Endothelial cell of umbilical vein (primary cell): ENCODE data around the gene ATP6V1E1. TPM values are rescaled to one million over a fixed set of nuclear protein-coding genes. Genes with fewer than 3 reads are reported as not detected.

Source experiments
- BruUV-seq: library from RNA; stranded (reverse); fragments of 400-500 nt; replicated peaks from 2 replicates; lab custom pipeline; 2021; lab: Mats Ljungman, UMichigan
- CTCF ChIA-PET: fragments of 300-600, 350-600 bp; sonication (Branson Sonifier 250); formaldehyde crosslinking; loops from one replicate; lab custom pipeline; 2021; ENCODE audit warnings: antibody characterized with exemption, inconsistent platforms; lab: Charles Lee
- POLR2A ChIA-PET: fragments of 300-600, 350-600 bp; sonication (Branson Sonifier 250); formaldehyde crosslinking; loops from one replicate; lab custom pipeline; 2021; ENCODE audit warnings: antibody characterized with exemption, inconsistent platforms; lab: Charles Lee
- DNase-seq: peaks from one replicate; pipeline ENCODE4 v3.0.0-alpha.2; 2011; ENCODE audit warnings: low read depth, low spot score
- FAIRE-seq: peaks from 2 replicates; lab custom pipeline; 2011; peaks lifted over from hg19 to GRCh38; lab: Jason Lieb, UNC
- H2AFZ ChIP-seq: 2 replicates; pipeline ENCODE4 v1.6.0; 2012; ENCODE audit warnings: low read depth, low read length, control low read depth, inconsistent platforms
- H3K27ac ChIP-seq: 2 replicates; pipeline ENCODE4 v1.5.1; 2011; ENCODE audit warnings: low read depth, mild to moderate bottlenecking, control low read depth, low read length, moderate library complexity; ENCODE audit not compliant: insufficient read depth
- H3K27me3 ChIP-seq, 2 experiments: 2 replicates each; pipeline versions ENCODE4 v1.6.0 to v1.6.1; 2011; ENCODE audit warnings: low read length in 2 of 2, mixed read lengths in 1 of 2; ENCODE audit not compliant: control insufficient read depth in 2 of 2, insufficient read depth in 2 of 2
- H3K36me3 ChIP-seq, 2 experiments: 2 replicates in 1 of 2; 3 replicates in 1 of 2; pipeline ENCODE4 v1.5.1; 2011; ENCODE audit warnings: low read length in 2 of 2, mild to moderate bottlenecking in 1 of 2, moderate library complexity in 1 of 2; ENCODE audit not compliant: control insufficient read depth in 2 of 2, insufficient read depth in 2 of 2; ENCODE audit errors: extremely low read depth in 1 of 2
- H3K4me1 ChIP-seq: 3 replicates; pipeline ENCODE4 v1.5.1; 2011; ENCODE audit warnings: mild to moderate bottlenecking, low read length; ENCODE audit not compliant: control insufficient read depth, insufficient read depth; ENCODE audit errors: extremely low read depth
- H3K4me2 ChIP-seq: 2 replicates; pipeline ENCODE4 v1.6.1; 2011; ENCODE audit warnings: low read length, control low read depth, mixed read lengths; ENCODE audit not compliant: insufficient read depth
- H3K4me3 ChIP-seq, 3 experiments: fragments of 200-600 bp in 1 of 3; sonication (generic), shearing (Covaris generic) in 1 of 3; replicated peaks in 1 of 3; 2 replicates each; pipeline ENCODE4 v1.5.1; 2011 to 2016; ENCODE audit warnings: control low read depth in 3 of 3, low read length in 3 of 3, mild to moderate bottlenecking in 2 of 3, inconsistent platforms in 1 of 3, low read depth in 1 of 3, moderate library complexity in 1 of 3; ENCODE audit not compliant: insufficient read depth in 1 of 3
- H3K79me2 ChIP-seq: 2 replicates; pipeline ENCODE4 v1.6.0; 2012; ENCODE audit warnings: low read length, inconsistent platforms; ENCODE audit not compliant: control insufficient read depth, insufficient read depth
- H3K9ac ChIP-seq: replicated peaks from 2 replicates; pipeline ENCODE3; 2011; ENCODE audit warnings: low read length, control low read depth; ENCODE audit not compliant: insufficient read depth; ENCODE audit errors: extremely low read depth
- H3K9me1 ChIP-seq: replicated peaks from 3 replicates; pipeline ENCODE4 v1.6.0; 2011; ENCODE audit warnings: mild to moderate bottlenecking, low read length; ENCODE audit not compliant: control insufficient read depth, insufficient read depth; ENCODE audit errors: extremely low read depth
- H3K9me3 ChIP-seq: replicated peaks from 2 replicates; pipeline ENCODE4 v1.5.1; 2012; ENCODE audit warnings: low read length, inconsistent platforms; ENCODE audit not compliant: control insufficient read depth, insufficient read depth
- H4K20me1 ChIP-seq: replicated peaks from 2 replicates; pipeline ENCODE3; 2011; ENCODE audit warnings: mild to moderate bottlenecking, low read length; ENCODE audit not compliant: control insufficient read depth, insufficient read depth; ENCODE audit errors: extremely low read depth
- EZH2 ChIP-seq: IDR thresholded peaks from 2 replicates; pipeline ENCODE4 v1.6.1; 2012; ENCODE audit warnings: borderline replicate concordance, low read depth, mild to moderate bottlenecking, moderate library complexity, low read length, inconsistent platforms; ENCODE audit not compliant: severe bottlenecking
- FOS ChIP-seq: IDR thresholded peaks from 2 replicates; pipeline ENCODE4 v1.6.1; 2011; ENCODE audit warnings: mild to moderate bottlenecking, low read length, moderate library complexity, borderline replicate concordance; ENCODE audit not compliant: insufficient read depth
- GATA2 ChIP-seq: IDR thresholded peaks from 2 replicates; pipeline ENCODE4 v1.7.0; 2011; ENCODE audit warnings: low read depth, mild to moderate bottlenecking, moderate library complexity, mixed read lengths, low read length; ENCODE audit not compliant: insufficient read length, insufficient read depth
- JUN ChIP-seq: IDR thresholded peaks from 2 replicates; pipeline ENCODE4 v1.6.1; 2011; ENCODE audit warnings: borderline replicate concordance, low read depth; ENCODE audit not compliant: insufficient read length, insufficient read depth
- MYC ChIP-seq: IDR thresholded peaks from one replicate; pipeline ENCODE4 v1.6.1; 2011; ENCODE audit warnings: mild to moderate bottlenecking, low read depth, low read length
- POLR2A ChIP-seq: IDR thresholded peaks from 2 replicates; pipeline ENCODE4 v1.6.1; 2012; ENCODE audit warnings: low read depth, mild to moderate bottlenecking, control low read depth, low read length
- POLR2AphosphoS5 ChIP-seq: IDR thresholded peaks from 2 replicates; pipeline ENCODE4 v1.6.1; 2012; ENCODE audit warnings: low read depth, mild to moderate bottlenecking, control low read depth, low read length, moderate library complexity; ENCODE audit not compliant: insufficient read depth
- dilution Hi-C: fragments of 300-500 bp; cut with MboI; formaldehyde crosslinking; loops from one replicate; pipeline ENCODE4 v1.15.0; 2019; ENCODE audit warnings: low sequenced_read_pairs; ENCODE audit not compliant: extremely low pct_ligation_motif_present
- intact Hi-C: fragments of 100-400 bp; cut with micrococcal nuclease; formaldehyde crosslinking; loops from one replicate; pipeline ENCODE4 v1.10.0; 2022
- polyA plus RNA-seq, 4 experiments: library from polyadenylated mRNA; depleted of rRNA in 3 of 4; stranded (reverse) in 3 of 4; unstranded in 1 of 4; fragments of >200 nt; gene quantifications; 2 replicates each; pipeline versions ENCODE4 v1.2.1 to v1.2.3, GENCODE V29; 2011 to 2012; ENCODE audit warnings: missing spikeins in 1 of 4
- total RNA-seq: library from RNA; stranded (reverse); gene quantifications from 2 replicates; pipeline ENCODE4 v1.2.3, GENCODE V29; 2021
- TF ChIP-seq, protein P1 (sequence below): IDR thresholded peaks from 2 replicates; pipeline ENCODE4 v1.6.1; 2011; ENCODE audit not compliant: insufficient read depth, insufficient read length
- TF ChIP-seq, protein P2 (sequence below), 2 donors: IDR thresholded peaks; 1 replicate in 1 of 2; 2 replicates in 1 of 2; pipeline ENCODE4 v1.5.1; 2011; ENCODE audit warnings: low read length in 2 of 2, mild to moderate bottlenecking in 2 of 2, moderate library complexity in 2 of 2, control low read depth in 1 of 2, inconsistent platforms in 1 of 2, low read depth in 1 of 2; ENCODE audit not compliant: insufficient read depth in 1 of 2; ENCODE audit errors: extremely low read depth in 1 of 2

The ATP6V1E1 gene
- total and polyA plus RNA-seq, 2 donors (not counting 3 experiments of a cell fraction or from before 2014, with no cell fraction given) = 95.2 to 113 TPM

DNA sequence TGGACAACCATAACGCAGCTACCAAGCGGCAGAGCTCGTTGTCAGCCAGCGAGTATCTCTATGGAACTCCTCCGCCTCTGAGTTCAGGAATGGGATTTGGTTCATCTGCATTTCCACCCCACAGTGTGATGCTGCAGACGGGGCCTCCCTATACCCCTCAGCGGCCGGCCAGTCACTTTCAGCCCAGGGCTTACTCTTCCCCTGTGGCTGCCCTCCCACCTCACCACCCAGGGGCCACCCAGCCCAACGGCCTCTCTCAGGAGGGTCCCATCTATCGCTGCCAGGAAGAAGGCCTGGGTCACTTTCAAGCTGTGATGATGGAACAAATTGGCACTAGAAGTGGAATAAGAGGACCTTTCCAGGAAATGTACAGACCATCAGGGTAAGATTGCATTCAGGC lies 79.4 kb downstream of the ATP6V1E1 start:
- BruUV-seq = no TSS peak
- ChIA-PET POLR2A (no interaction called here), CTCF (interaction anchor here (0.8 to 3.1 kb wide), 2 partner anchors 9 to 20 kb away, joined by 3 to 13 read pairs; no protein-coding TSS in a partner anchor)
- H3K9me1 ChIP-seq = no peaks in the 10 kb centered on the region
- no peak overlapping the region for H3K4me3 ChIP-seq
- no peak for FAIRE-seq
- dilution Hi-C loops = no loop called here
- no peaks in the 10 kb centered on the region for H4K20me1 ChIP-seq
- H3K27me3 ChIP-seq = peaks cover under 1 to 3% of the 10 kb centered on the region in 2 experiments
- intact Hi-C loops = no loop called here
- no peaks in the 10 kb centered on the region for H3K4me1 ChIP-seq
- no peak overlapping the region for H2AFZ ChIP-seq
- TF ChIP-seq, protein P1, sequence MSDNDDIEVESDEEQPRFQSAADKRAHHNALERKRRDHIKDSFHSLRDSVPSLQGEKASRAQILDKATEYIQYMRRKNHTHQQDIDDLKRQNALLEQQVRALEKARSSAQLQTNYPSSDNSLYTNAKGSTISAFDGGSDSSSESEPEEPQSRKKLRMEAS = no peak
- TF ChIP-seq POLR2AphosphoS5 (no peak), FOS (no peak), MYC (no peak), EZH2 (no peak), JUN (no peak), POLR2A (no peak), GATA2 (no peak)
- TF ChIP-seq, protein P2, sequence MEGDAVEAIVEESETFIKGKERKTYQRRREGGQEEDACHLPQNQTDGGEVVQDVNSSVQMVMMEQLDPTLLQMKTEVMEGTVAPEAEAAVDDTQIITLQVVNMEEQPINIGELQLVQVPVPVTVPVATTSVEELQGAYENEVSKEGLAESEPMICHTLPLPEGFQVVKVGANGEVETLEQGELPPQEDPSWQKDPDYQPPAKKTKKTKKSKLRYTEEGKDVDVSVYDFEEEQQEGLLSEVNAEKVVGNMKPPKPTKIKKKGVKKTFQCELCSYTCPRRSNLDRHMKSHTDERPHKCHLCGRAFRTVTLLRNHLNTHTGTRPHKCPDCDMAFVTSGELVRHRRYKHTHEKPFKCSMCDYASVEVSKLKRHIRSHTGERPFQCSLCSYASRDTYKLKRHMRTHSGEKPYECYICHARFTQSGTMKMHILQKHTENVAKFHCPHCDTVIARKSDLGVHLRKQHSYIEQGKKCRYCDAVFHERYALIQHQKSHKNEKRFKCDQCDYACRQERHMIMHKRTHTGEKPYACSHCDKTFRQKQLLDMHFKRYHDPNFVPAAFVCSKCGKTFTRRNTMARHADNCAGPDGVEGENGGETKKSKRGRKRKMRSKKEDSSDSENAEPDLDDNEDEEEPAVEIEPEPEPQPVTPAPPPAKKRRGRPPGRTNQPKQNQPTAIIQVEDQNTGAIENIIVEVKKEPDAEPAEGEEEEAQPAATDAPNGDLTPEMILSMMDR (IDR thresholded peaks at IDR 0.05; ENCODE audit: extremely low read depth in 1 of 2, insufficient read depth in 1 of 2, low read depth in 1 of 2, low read length in 2 of 2) = no peak
- H3K4me2 ChIP-seq = no peak overlapping the region
- no peaks in the 10 kb centered on the region for H3K36me3 ChIP-seq
- no peaks in the 10 kb centered on the region for H3K9me3 ChIP-seq
- H3K79me2 ChIP-seq = no peaks in the 10 kb centered on the region
- no peak for DNase-seq
- H3K27ac ChIP-seq = no peak overlapping the region
- H3K9ac ChIP-seq = no peak overlapping the region
